GM12878 (cell line): ENCODE data around the gene FAM53B. TPM values are rescaled to one million over a fixed set of nuclear protein-coding genes. Genes with fewer than 3 reads are reported as not detected.
A peak's percentile ranks its signal among the peaks of the same experiment; 100 is the strongest.

Experiments
- ATAC-seq: fragments of 200-7000 bp; cut with Tn5 transposase; 3 replicates; pipeline ENCODE4 v1.9.1; 2020; ENCODE audit warnings: mild to moderate bottlenecking, moderate library complexity
- BruUV-seq: library from RNA; stranded (reverse); fragments of 400-500 nt; replicated peaks from 2 replicates; lab custom pipeline; 2021; lab: Mats Ljungman, UMichigan
- CTCF ChIA-PET: fragments of 300-600 bp; sonication (Branson Sonifier 250); formaldehyde crosslinking; extraction: SDS; loops from one replicate; lab custom pipeline; 2021; ENCODE audit warnings: inconsistent platforms; lab: Yijun Ruan, JAX
- POLR2A ChIA-PET: fragments of 350-600 bp; formaldehyde crosslinking; extraction: SDS; loops from one replicate; lab custom pipeline; 2021; ENCODE audit warnings: inconsistent platforms; lab: Charles Lee
- RAD21 ChIA-PET: fragments of 300-600 bp; sonication (Branson Sonifier 250); formaldehyde crosslinking; loops from one replicate; lab custom pipeline; 2023; ENCODE audit warnings: antibody characterized with exemption; ENCODE audit not compliant: unreplicated experiment; lab: Charles Lee
- SMC1A ChIA-PET: fragments of 300-600 bp; sonication (Branson Sonifier 250); formaldehyde crosslinking; loops from one replicate; lab custom pipeline; 2023; ENCODE audit not compliant: unreplicated experiment, uncharacterized antibody; lab: Charles Lee
- DNase-seq: peaks from one replicate; pipeline ENCODE4 v3.0.0-alpha.2; 2011; ENCODE audit warnings: low read depth, low spot score
- FAIRE-seq: peaks from 3 replicates; lab custom pipeline; 2011; peaks lifted over from hg19 to GRCh38; lab: Jason Lieb, UNC
- H2AFZ ChIP-seq: 2 replicates; pipeline ENCODE4 v1.6.0; 2011; ENCODE audit warnings: low read depth, low read length, control low read depth; ENCODE audit not compliant: control insufficient read depth
- H3K27ac ChIP-seq: 2 replicates; pipeline ENCODE4 v1.5.1; 2011; ENCODE audit warnings: control low read depth; ENCODE audit not compliant: control insufficient read depth, insufficient read depth
- H3K27me3 ChIP-seq, 2 experiments: replicated peaks in 1 of 2; 2 replicates each; pipeline versions ENCODE4 v1.6.0 to v1.6.1; 2011; ENCODE audit warnings: low read length in 1 of 2; ENCODE audit not compliant: control insufficient read depth in 2 of 2, insufficient read depth in 2 of 2
- H3K36me3 ChIP-seq, 2 experiments: 2 replicates each; pipeline ENCODE4 v1.5.1; 2011; ENCODE audit warnings: low read length in 1 of 2; ENCODE audit not compliant: control insufficient read depth in 2 of 2, insufficient read depth in 2 of 2
- H3K4me1 ChIP-seq: 2 replicates; pipeline ENCODE4 v1.6.1; 2011; ENCODE audit warnings: mild to moderate bottlenecking, low read length, moderate library complexity, mixed read lengths; ENCODE audit not compliant: control insufficient read depth, insufficient read depth
- H3K4me2 ChIP-seq: 2 replicates; pipeline ENCODE4 v1.6.0; 2011; ENCODE audit warnings: control low read depth; ENCODE audit not compliant: control insufficient read depth, insufficient read depth
- H3K4me3 ChIP-seq: fragments of 200-600 bp; sonication (generic); 2 replicates; pipeline ENCODE4 v1.5.1; 2016
- H3K79me2 ChIP-seq: 2 replicates; pipeline ENCODE4 v1.6.0; 2011; ENCODE audit warnings: low read length; ENCODE audit not compliant: control insufficient read depth, insufficient read depth
- H3K9ac ChIP-seq: 2 replicates; pipeline ENCODE4 v1.8.0; 2011; ENCODE audit warnings: low read length, control low read depth, mixed read lengths; ENCODE audit not compliant: control insufficient read depth, insufficient read depth
- H3K9me3 ChIP-seq: replicated peaks from 3 replicates; pipeline ENCODE4 v1.5.1; 2011; ENCODE audit warnings: mild to moderate bottlenecking, low read length; ENCODE audit not compliant: control insufficient read depth, insufficient read depth
- H4K20me1 ChIP-seq: 2 replicates; pipeline ENCODE4 v1.6.0; 2011; ENCODE audit not compliant: control insufficient read depth, insufficient read depth
- ATF7 ChIP-seq: fragments of 450-650 bp; IDR thresholded peaks from 2 replicates; pipeline ENCODE4 v1.6.1; 2016; ENCODE audit warnings: low read depth, mild to moderate bottlenecking
- BHLHE40 ChIP-seq, 2 experiments: fragments of 450-650 bp in 1 of 2; IDR thresholded peaks; 2 replicates each; pipeline ENCODE4 v1.6.1; 2011 to 2017; ENCODE audit warnings: low read depth in 2 of 2, borderline replicate concordance in 1 of 2, improper control_type of control experiment in 1 of 2, low read length in 1 of 2, mild to moderate bottlenecking in 1 of 2
- GABPA ChIP-seq: IDR thresholded peaks from 2 replicates; pipeline ENCODE4 v1.6.1; 2014; ENCODE audit warnings: antibody characterized with exemption, low read depth, mild to moderate bottlenecking, inconsistent platforms
- KLF5 ChIP-seq: fragments of 450-650 bp; IDR thresholded peaks from 2 replicates; pipeline ENCODE4 v1.6.1; 2014; ENCODE audit warnings: mild to moderate bottlenecking; ENCODE audit not compliant: partially characterized antibody
- PAX5 ChIP-seq: IDR thresholded peaks from 2 replicates; pipeline ENCODE4 v1.6.1; 2011; ENCODE audit warnings: low read depth, low read length, borderline replicate concordance
- SMAD5 ChIP-seq: IDR thresholded peaks from 2 replicates; pipeline ENCODE4 v1.6.1; 2016; ENCODE audit warnings: antibody characterized with exemption, low read depth
- STAT3 ChIP-seq: IDR thresholded peaks from 2 replicates; pipeline ENCODE4 v1.6.1; 2011; ENCODE audit warnings: low read depth, low read length, improper control_type of control experiment
- YY1 ChIP-seq: IDR thresholded peaks from 2 replicates; pipeline ENCODE4 v1.6.1; 2011; ENCODE audit warnings: low read depth, mild to moderate bottlenecking, low read length
- ZBED1 ChIP-seq: IDR thresholded peaks from 2 replicates; pipeline ENCODE4 v1.6.1; 2016; ENCODE audit warnings: borderline replicate concordance
- WGBS: methylation state at CpG from one replicate; pipeline ENCODE4 v1.1.6; 2016; ENCODE audit warnings: low lambda C conversion rate; ENCODE audit not compliant: insufficient replicate concordance, insufficient coverage; ENCODE audit errors: missing lambda C conversion rate; 5-methylcytosine and 5-hydroxymethylcytosine counted together
- in situ Hi-C: fragments of 300-500 bp; cut with MboI; formaldehyde crosslinking; loops from 9 replicates; pipeline ENCODE4 v1.14.3; 2018; ENCODE audit warnings: mixed read lengths
- intact Hi-C: fragments of 100-400 bp; cut with micrococcal nuclease; formaldehyde crosslinking; loops from one replicate; pipeline ENCODE4 v1.14.2; 2022; ENCODE audit not compliant: unreplicated experiment
- polyA plus RNA-seq, 11 experiments: library from polyadenylated mRNA; depleted of rRNA in 4 of 11; unstranded in 6 of 11; stranded (reverse) in 5 of 11; fragments of >200 nt; fragmentation: Nextera tagmentation in 4 of 11; fragmentation: Illumina TruSeq in 1 of 11; extraction: Ambion mirVana in 4 of 11; extraction: Trizol in 1 of 11; gene quantifications; 1 replicate in 1 of 11; 2 replicates in 10 of 11; pipeline versions ENCODE4 v1.2.1 to v1.2.3, GENCODE V29; 2011 to 2016; ENCODE audit warnings: inconsistent platforms in 2 of 11, missing spikeins in 2 of 11, low read depth in 1 of 11
- total RNA-seq, 4 experiments: library from RNA; depleted of rRNA in 3 of 4; stranded (reverse); fragments of >200 nt in 3 of 4; fragmentation: Illumina TruSeq in 1 of 4; extraction: Trizol in 1 of 4; gene quantifications; 2 replicates each; pipeline versions ENCODE4 v1.2.1 to v1.2.3, GENCODE V29; 2013 to 2021
- TF ChIP-seq, protein P1 (sequence below): IDR thresholded peaks from 2 replicates; pipeline ENCODE4 v1.6.1; 2012; ENCODE audit warnings: low read depth, low read length, improper control_type of control experiment

FAM53B gene
- total and polyA plus RNA-seq, 10 of the 15 experiments (the other 5 are each of a cell fraction or from before 2014, with no cell fraction given): 0.05 to 26.3 (median 8.1) TPM

- ChIA-PET RAD21 (interaction anchor here (0.7 to 14.0 kb wide), 12 partner anchors 9 to 83 kb away, joined by 3 to 266 read pairs (median 8); no protein-coding TSS in a partner anchor), POLR2A (interaction anchor here (0.6 to 3.8 kb wide), 10 partner anchors 9 to 54 kb away, joined by 3 to 54 read pairs (median 10); no protein-coding TSS in a partner anchor), CTCF (interaction anchor here (0.9 to 6.1 kb wide), 13 partner anchors 9 to 84 kb away, joined by 3 to 74 read pairs (median 4); no protein-coding TSS in a partner anchor), SMC1A (interaction anchor here (0.9 to 3.3 kb wide), 21 partner anchors 9 to 86 kb away, joined by 3 to 115 read pairs (median 5); no protein-coding TSS in a partner anchor)
- Histone ChIP-seq H3K9me3 (no peaks in the 10 kb centered on the region), H4K20me1 (no peaks in the 10 kb centered on the region), H3K9ac (peak overlapping the region; percentile 74), H3K4me2 (peak overlapping the region; percentile 39; the same call in 1 of the 2 replicates), H3K4me3 (peak overlapping the region; percentile 54; the same call in 1 of the 2 replicates), H3K79me2 (peaks cover 19% of the 10 kb centered on the region), H3K4me1 (peaks cover 75% of the 10 kb centered on the region), H2AFZ (no peak overlapping the region), H3K27ac (peak overlapping the region; percentile 94), H3K27me3 (no peaks in the 10 kb centered on the region), H3K36me3 (peaks cover 0 to 18% of the 10 kb centered on the region in 2 experiments; a peak in 3 of 4 replicates)
- ATAC-seq (no peak), DNase-seq (no peak), FAIRE-seq (no peak)
- WGBS: 47% methylated on average over 8 of the region's 8 CpGs
- no peak for TF ChIP-seq PAX5
- TF ChIP-seq, protein P1, sequence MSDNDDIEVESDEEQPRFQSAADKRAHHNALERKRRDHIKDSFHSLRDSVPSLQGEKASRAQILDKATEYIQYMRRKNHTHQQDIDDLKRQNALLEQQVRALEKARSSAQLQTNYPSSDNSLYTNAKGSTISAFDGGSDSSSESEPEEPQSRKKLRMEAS: no peak
- no peak for TF ChIP-seq SMAD5
- TF ChIP-seq GABPA: no peak
- TF ChIP-seq ZBED1: no peak
- TF ChIP-seq ATF7: no peak
- no peak for TF ChIP-seq BHLHE40 (IDR thresholded peaks at IDR 0.05; ENCODE audit: borderline replicate concordance in 1 of 2, low read depth in 2 of 2, low read length in 1 of 2)
- TF ChIP-seq STAT3: no peak
- no peak for TF ChIP-seq KLF5
- no peak for TF ChIP-seq YY1
- intact Hi-C loops (loop anchor here (2.0 kb wide), 1 partner anchor 43 kb away; no protein-coding TSS in a partner anchor), in situ Hi-C loops (no loop called here)
- BruUV-seq: no TSS peak
These were observed 46.7 kb downstream of the FAM53B start for GRCh38 chr10:124697443-124697836.
